Endodermal cell (in vitro differentiated cells): ENCODE results near the gene TXNDC11. TPM values are rescaled to one million over a fixed set of nuclear protein-coding genes. Genes with fewer than 3 reads are reported as not detected.

Experiments used
- DNase-seq: peaks from one replicate; pipeline ENCODE4 v3.0.0-alpha.2; 2017
- H3K27ac ChIP-seq: 2 replicates; pipeline ENCODE4 v1.5.1; 2013; ENCODE audit warnings: mild to moderate bottlenecking, low read depth, low read length, moderate library complexity
- H3K27me3 ChIP-seq: 2 replicates; pipeline ENCODE4 v1.6.1; 2013; ENCODE audit warnings: mild to moderate bottlenecking, low read length, moderate library complexity; ENCODE audit not compliant: insufficient read depth, control insufficient read depth, poor library complexity, severe bottlenecking
- H3K36me3 ChIP-seq: 2 replicates; pipeline ENCODE4 v1.7.0; 2013; ENCODE audit warnings: mild to moderate bottlenecking, low read length, moderate library complexity; ENCODE audit not compliant: control insufficient read depth, insufficient read depth
- H3K4me1 ChIP-seq: one replicate; pipeline ENCODE4 v1.7.0; 2013; ENCODE audit warnings: low read length; ENCODE audit not compliant: control insufficient read depth, insufficient read depth
- H3K4me3 ChIP-seq: 2 replicates; pipeline ENCODE4 v1.5.1; 2013; ENCODE audit warnings: mild to moderate bottlenecking, low read length, moderate library complexity
- H3K9ac ChIP-seq: 2 replicates; pipeline ENCODE4 v1.6.1; 2013; ENCODE audit warnings: mild to moderate bottlenecking, low read length, moderate library complexity; ENCODE audit not compliant: poor library complexity, severe bottlenecking; ENCODE audit errors: extremely low read depth
- H3K9me3 ChIP-seq: 2 replicates; pipeline ENCODE4 v1.6.1; 2013; ENCODE audit warnings: mild to moderate bottlenecking, low read length, moderate library complexity; ENCODE audit not compliant: control insufficient read depth
- H3K27ac Mint-ChIP-seq: 2 replicates; pipeline ENCODE4 v1.8.0; 2020; ENCODE audit warnings: mixed read lengths
- H3K27me3 Mint-ChIP-seq: 2 replicates; pipeline ENCODE4 v1.8.0; 2021; ENCODE audit warnings: mild to moderate bottlenecking, mixed read lengths; ENCODE audit not compliant: insufficient read depth
- H3K36me3 Mint-ChIP-seq: 2 replicates; pipeline ENCODE4 v1.8.0; 2020; ENCODE audit warnings: low read depth, mixed read lengths
- H3K4me1 Mint-ChIP-seq: 2 replicates; pipeline ENCODE4 v1.8.0; 2020; ENCODE audit warnings: mixed read lengths
- H3K4me3 Mint-ChIP-seq: 2 replicates; pipeline ENCODE4 v1.8.0; 2020; ENCODE audit warnings: mild to moderate bottlenecking, moderate library complexity, mixed read lengths
- H3K9me3 Mint-ChIP-seq: 2 replicates; pipeline ENCODE4 v1.8.0; 2020; ENCODE audit warnings: mild to moderate bottlenecking, mixed read lengths
- WGBS, 2 experiments: methylation state at CpG; one replicate each; pipeline versions ENCODE4 v1.1.5 to v1.1.7; 2013; ENCODE audit warnings: missing lambda C conversion rate in 2 of 2, mixed read lengths in 1 of 2; ENCODE audit not compliant: insufficient coverage in 1 of 2, insufficient read length in 1 of 2; 5-methylcytosine and 5-hydroxymethylcytosine counted together
- total RNA-seq, 2 donors: library from RNA; stranded (reverse); fragmentation: NEBNext Ultra II Directional in 1 of 2; extraction: Animal tissue kit (Norgen Biotek cat#: 25700) in 1 of 2; gene quantifications; 2 replicates in 1 of 2; 3 replicates in 1 of 2; pipeline ENCODE4 v1.2.1, GENCODE V29; 2021
- TF ChIP-seq, protein P1 (sequence below): fragments of 200-600 bp; sonication (generic); conservative IDR thresholded peaks from 2 replicates; pipeline ENCODE4 v1.5.0; 2021; ENCODE audit warnings: antibody characterized with exemption, mild to moderate bottlenecking

Gene TXNDC11
- total RNA-seq, 2 donors from 2014 or later = 16.4 to 20.8 TPM

DNA sequence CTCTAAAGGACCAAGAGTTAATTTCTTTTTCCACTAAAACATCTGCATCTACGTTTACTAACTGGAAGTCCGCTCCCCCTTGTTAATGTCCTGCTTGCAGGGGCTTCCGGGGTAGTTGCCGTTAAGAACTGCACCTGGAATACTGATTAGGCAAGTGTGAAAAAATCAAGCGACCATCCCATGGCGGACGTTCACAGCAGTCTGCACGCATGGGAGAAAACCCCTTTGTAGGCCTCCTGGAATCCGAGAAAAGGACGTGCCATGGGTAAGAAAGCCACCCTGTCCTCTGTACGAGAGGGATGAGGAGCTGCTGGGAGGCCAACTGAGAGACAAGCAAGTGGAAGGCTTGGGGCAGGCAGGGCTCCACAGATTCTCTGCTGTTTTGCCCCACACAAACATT lies 59.5 kb downstream of the TXNDC11 start:
- Mint-ChIP-seq H3K36me3 (peaks cover 63% of the 10 kb centered on the region), H3K27ac (no peak overlapping the region), H3K9me3 (no peaks in the 10 kb centered on the region), H3K4me3 (no peak overlapping the region), H3K27me3 (no peaks in the 10 kb centered on the region), H3K4me1 (no peaks in the 10 kb centered on the region)
- no peaks in the 10 kb centered on the region for H3K9me3 ChIP-seq
- no peak for DNase-seq
- H3K4me3 ChIP-seq = no peak overlapping the region
- peaks cover 87% of the 10 kb centered on the region for H3K36me3 ChIP-seq
- H3K9ac ChIP-seq = no peak overlapping the region
- no peaks in the 10 kb centered on the region for H3K4me1 ChIP-seq
- TF ChIP-seq, protein P1, sequence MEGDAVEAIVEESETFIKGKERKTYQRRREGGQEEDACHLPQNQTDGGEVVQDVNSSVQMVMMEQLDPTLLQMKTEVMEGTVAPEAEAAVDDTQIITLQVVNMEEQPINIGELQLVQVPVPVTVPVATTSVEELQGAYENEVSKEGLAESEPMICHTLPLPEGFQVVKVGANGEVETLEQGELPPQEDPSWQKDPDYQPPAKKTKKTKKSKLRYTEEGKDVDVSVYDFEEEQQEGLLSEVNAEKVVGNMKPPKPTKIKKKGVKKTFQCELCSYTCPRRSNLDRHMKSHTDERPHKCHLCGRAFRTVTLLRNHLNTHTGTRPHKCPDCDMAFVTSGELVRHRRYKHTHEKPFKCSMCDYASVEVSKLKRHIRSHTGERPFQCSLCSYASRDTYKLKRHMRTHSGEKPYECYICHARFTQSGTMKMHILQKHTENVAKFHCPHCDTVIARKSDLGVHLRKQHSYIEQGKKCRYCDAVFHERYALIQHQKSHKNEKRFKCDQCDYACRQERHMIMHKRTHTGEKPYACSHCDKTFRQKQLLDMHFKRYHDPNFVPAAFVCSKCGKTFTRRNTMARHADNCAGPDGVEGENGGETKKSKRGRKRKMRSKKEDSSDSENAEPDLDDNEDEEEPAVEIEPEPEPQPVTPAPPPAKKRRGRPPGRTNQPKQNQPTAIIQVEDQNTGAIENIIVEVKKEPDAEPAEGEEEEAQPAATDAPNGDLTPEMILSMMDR = no peak
- no peak overlapping the region for H3K27ac ChIP-seq
- 93% methylated on average over 11 of the region's 11 CpGs for WGBS, 2 experiments
- H3K27me3 ChIP-seq = no peaks in the 10 kb centered on the region

GRCh38 chr16:11682655-11683096 lies 60.0 kb downstream of the TXNDC11 start:
- Histone ChIP-seq H3K9me3 (no peaks in the 10 kb centered on the region), H3K4me1 (no peaks in the 10 kb centered on the region), H3K36me3 (peaks cover 85% of the 10 kb centered on the region), H3K9ac (no peak overlapping the region), H3K27me3 (no peaks in the 10 kb centered on the region), H3K27ac (no peak overlapping the region), H3K4me3 (no peak overlapping the region)
- H3K27ac Mint-ChIP-seq = no peak overlapping the region
- H3K9me3 Mint-ChIP-seq = no peaks in the 10 kb centered on the region
- WGBS, 2 experiments = 86 to 92% methylated on average over 5 of the region's 5 CpGs
- no peaks in the 10 kb centered on the region for H3K4me1 Mint-ChIP-seq
- TF ChIP-seq, protein P1 = no peak
- H3K4me3 Mint-ChIP-seq = no peak overlapping the region
- no peaks in the 10 kb centered on the region for H3K27me3 Mint-ChIP-seq
- DNase-seq = no peak
- H3K36me3 Mint-ChIP-seq = peaks cover 64% of the 10 kb centered on the region

DNA sequence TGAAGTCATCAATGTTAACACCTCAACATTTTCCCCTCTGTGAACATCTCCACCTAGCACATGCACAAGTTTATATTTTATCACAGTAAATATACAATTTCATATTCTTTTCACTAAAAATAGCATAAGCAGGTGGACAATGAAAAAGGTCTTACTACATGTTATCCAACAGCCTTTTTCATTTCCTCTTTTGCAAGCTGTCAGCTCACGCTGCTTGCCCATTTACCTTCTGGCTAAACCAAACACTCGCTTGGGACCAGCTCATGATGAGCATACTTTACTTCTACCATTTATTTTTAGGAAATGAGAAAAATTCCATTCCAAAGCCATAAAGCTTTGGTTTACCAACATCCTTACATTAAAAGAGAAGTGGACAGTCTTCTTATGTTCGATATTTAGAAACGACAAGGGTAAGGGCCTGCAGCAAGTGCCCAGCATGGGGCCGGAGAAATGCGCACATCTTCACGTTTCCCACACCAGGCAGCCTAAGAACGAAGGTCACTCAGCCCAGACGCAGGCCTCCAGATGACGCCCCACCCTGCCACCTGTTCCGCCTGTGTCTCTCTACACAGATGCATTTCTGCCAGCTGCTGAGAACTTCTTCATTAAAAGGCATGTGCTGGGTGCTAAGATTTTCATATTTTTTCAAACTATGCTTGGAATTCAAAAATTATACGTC lies 60.5 kb downstream of the TXNDC11 start:
- no peaks in the 10 kb centered on the region for H3K4me1 Mint-ChIP-seq
- peaks cover 64% of the 10 kb centered on the region for H3K36me3 Mint-ChIP-seq
- DNase-seq = no peak

More for the DNA sequence above, 60.5 kb downstream of the TXNDC11 start:
- H3K9ac ChIP-seq = no peak overlapping the region
- Mint-ChIP-seq H3K9me3 (no peaks in the 10 kb centered on the region), H3K27me3 (no peaks in the 10 kb centered on the region), H3K27ac (no peak overlapping the region), H3K4me3 (no peak overlapping the region)
- no peaks in the 10 kb centered on the region for H3K4me1 ChIP-seq
- TF ChIP-seq, protein P1 = no peak
- no peak overlapping the region for H3K4me3 ChIP-seq
- no peaks in the 10 kb centered on the region for H3K27me3 ChIP-seq
- no peaks in the 10 kb centered on the region for H3K9me3 ChIP-seq
- H3K27ac ChIP-seq = no peak overlapping the region
- 88 to 89% methylated on average over 9 to 12 of the region's 12 CpGs for WGBS, 2 experiments
- peaks cover 85% of the 10 kb centered on the region for H3K36me3 ChIP-seq
